Bronchial epithelial cell (primary cell): Measurements from ENCODE around the gene LIMS2. TPM values are rescaled to one million over a fixed set of nuclear protein-coding genes. Genes with fewer than 3 reads are reported as not detected.

ENCODE experiments used
- DNase-seq: peaks from one replicate; pipeline ENCODE4 v3.0.0-alpha.2; 2010; ENCODE audit warnings: low read depth
- FAIRE-seq: peaks from 2 replicates; lab custom pipeline; 2011; peaks lifted over from hg19 to GRCh38; lab: Jason Lieb, UNC
- H3K27me3 ChIP-seq: 2 replicates; pipeline ENCODE4 v1.5.1; 2011; ENCODE audit warnings: low read length; ENCODE audit not compliant: control insufficient read depth, insufficient read depth
- H3K36me3 ChIP-seq: 2 replicates; pipeline ENCODE4 v1.5.1; 2011; ENCODE audit warnings: low read length; ENCODE audit not compliant: control insufficient read depth, insufficient read depth
- H3K4me3 ChIP-seq: 2 replicates; pipeline ENCODE4 v1.5.1; 2011; ENCODE audit warnings: mild to moderate bottlenecking, low read depth, low read length, control low read depth
- total RNA-seq: library from RNA; depleted of rRNA; stranded (reverse); fragments of >200 nt; gene quantifications from 2 replicates; pipeline ENCODE4 v1.2.1, GENCODE V29; 2014
- TF ChIP-seq, protein P1 (sequence below): IDR thresholded peaks from 2 replicates; pipeline ENCODE4 v1.5.1; 2011; ENCODE audit warnings: mild to moderate bottlenecking, moderate library complexity, low read length, control low read depth, inconsistent platforms; ENCODE audit not compliant: insufficient read depth, severe bottlenecking

Gene LIMS2
- total RNA-seq, 1 donor from 2014 or later: 0.79 TPM

DNA sequence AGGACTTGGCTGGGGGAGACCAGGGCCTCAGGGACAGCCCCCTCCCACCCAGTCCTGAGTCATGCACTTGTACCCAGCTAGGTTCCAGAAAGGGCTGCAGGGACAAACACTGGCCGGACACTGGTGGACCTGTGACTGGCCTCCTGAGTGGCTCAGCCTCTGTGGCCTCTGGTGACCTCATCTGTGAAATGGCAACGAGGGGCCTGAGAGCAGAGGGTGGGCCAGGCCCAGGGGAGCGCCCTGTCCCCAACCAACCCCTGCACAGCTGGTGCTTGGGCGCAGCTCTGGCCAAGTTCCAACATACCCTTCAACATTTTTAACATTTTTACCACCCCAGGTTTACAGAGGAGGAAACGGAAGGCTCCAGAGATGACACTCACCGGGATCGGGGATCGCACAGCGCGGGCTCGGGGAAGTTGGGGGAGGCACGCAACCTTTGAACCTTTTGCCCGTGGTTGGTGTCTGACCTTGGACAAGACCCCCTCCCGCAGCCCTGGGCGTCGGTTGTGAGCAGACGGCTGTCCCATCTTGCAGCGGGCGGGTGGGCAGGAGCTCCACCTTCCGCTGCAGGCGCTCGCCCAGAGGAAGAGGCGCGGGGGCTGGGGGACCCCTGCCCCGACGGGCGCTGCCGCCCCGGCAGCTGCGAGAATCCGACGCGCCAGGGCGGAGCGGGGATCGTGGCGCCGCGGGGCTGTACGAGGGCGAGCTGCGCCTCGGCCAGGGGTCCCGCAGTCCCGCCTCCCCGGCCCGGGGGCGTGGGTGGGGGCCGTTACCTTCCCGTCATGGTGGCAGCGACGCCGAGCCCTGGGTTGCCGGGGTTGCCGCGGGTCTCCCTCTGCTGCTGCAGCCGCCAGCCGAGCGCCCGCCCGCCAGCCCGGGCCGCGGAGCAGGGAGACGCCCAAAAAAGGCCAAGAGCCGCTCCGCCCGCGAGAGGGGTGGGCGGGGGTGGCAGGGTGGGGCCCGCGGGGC lies 805 bp downstream of the LIMS2 start:
- DNase-seq (no peak), FAIRE-seq (no peak)
- H3K36me3 ChIP-seq: no peaks in the 10 kb centered on the region
- TF ChIP-seq, protein P1, sequence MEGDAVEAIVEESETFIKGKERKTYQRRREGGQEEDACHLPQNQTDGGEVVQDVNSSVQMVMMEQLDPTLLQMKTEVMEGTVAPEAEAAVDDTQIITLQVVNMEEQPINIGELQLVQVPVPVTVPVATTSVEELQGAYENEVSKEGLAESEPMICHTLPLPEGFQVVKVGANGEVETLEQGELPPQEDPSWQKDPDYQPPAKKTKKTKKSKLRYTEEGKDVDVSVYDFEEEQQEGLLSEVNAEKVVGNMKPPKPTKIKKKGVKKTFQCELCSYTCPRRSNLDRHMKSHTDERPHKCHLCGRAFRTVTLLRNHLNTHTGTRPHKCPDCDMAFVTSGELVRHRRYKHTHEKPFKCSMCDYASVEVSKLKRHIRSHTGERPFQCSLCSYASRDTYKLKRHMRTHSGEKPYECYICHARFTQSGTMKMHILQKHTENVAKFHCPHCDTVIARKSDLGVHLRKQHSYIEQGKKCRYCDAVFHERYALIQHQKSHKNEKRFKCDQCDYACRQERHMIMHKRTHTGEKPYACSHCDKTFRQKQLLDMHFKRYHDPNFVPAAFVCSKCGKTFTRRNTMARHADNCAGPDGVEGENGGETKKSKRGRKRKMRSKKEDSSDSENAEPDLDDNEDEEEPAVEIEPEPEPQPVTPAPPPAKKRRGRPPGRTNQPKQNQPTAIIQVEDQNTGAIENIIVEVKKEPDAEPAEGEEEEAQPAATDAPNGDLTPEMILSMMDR: no peak
- peak overlapping the region; percentile 25 for H3K4me3 ChIP-seq
- H3K27me3 ChIP-seq: peaks cover 32% of the 10 kb centered on the region

DNA sequence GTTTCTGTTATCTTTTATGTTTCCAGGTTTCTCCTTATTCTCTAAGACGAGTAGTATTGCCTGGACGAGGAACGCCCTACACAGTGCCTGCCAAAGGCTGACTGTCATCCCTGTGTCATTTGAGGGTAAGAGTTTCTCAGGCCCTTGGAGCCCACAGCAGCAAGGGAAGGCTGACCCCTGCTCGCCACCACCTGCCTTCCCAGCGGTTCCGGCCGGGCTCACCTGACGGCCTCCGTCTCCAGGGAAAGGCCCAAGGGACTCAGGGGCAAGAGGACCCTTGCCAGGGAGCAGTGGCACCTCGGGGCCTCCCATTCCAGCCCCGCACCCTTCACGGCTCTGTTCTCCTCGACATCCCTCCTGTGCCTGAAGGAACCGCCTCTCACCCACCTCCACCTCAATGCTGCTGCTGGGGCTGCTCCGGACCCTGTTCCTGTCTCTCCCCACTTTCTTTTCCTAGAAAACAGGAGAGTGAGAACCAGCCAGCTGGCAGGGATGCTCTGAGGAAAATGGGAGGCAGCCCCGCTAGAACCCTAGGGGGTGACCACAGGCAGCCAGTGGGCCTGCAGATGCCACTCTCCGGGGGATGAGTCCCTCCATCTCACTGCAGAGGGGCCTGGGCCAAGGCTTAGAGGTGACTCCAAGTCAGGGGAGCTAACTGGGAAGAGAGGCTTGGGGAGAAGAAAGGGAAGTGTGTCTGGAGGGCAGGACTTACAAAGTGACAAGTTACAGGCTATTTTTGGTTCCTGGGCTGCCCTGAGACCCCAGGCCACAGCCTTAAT lies 1.9 kb downstream of the LIMS2 start:
- H3K36me3 ChIP-seq: no peaks in the 10 kb centered on the region
- FAIRE-seq (no peak), DNase-seq (no peak)
- H3K4me3 ChIP-seq: no peak overlapping the region
- TF ChIP-seq, protein P1: no peak
- peaks cover 30% of the 10 kb centered on the region for H3K27me3 ChIP-seq

DNA sequence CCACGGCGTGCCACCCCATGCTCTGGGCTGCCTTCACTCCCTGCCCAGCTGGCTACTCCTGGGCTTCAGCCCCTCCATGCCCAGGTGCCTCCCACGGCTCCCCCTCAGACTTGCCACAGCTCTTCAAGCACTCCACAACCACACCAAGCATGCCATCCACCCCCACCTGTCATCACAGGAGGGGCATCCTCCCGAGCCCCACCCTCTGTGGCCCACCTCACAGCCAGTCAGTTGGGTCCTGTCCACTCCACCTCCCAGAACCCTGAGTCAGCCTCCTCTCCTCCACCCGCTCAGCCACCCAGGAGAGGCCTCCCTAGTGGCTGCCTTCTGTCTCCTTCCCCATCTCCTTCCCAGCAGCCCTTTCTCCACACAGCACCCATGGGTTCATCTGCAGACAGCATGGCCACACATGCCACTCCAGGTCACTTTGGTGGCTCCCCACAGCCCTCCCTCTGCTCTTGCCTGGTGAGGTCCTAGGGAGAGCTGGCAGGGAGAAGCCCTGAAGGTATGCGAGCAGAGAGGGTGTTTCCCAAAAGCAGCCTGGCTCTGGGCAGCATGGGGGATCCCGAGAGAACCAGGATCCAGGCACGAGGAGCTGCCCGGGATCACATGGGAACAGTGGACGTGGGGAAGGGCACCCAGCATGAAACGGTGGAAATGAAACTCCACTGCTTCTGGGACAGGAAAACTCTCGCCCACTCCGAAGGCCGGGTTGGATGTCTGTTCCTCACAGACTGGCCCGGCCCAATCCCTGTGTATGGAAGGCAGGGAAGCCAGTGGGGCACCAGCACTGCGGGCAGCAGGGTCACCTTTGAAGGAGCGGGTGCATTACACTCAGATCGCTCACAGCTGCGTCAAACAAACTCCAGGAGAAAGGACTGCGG lies 2.7 kb downstream of the LIMS2 start:
- H3K4me3 ChIP-seq: no peak overlapping the region
- peaks cover 24% of the 10 kb centered on the region for H3K27me3 ChIP-seq
- FAIRE-seq (no peak), DNase-seq (no peak)
- no peaks in the 10 kb centered on the region for H3K36me3 ChIP-seq
- TF ChIP-seq, protein P1: no peak

DNA sequence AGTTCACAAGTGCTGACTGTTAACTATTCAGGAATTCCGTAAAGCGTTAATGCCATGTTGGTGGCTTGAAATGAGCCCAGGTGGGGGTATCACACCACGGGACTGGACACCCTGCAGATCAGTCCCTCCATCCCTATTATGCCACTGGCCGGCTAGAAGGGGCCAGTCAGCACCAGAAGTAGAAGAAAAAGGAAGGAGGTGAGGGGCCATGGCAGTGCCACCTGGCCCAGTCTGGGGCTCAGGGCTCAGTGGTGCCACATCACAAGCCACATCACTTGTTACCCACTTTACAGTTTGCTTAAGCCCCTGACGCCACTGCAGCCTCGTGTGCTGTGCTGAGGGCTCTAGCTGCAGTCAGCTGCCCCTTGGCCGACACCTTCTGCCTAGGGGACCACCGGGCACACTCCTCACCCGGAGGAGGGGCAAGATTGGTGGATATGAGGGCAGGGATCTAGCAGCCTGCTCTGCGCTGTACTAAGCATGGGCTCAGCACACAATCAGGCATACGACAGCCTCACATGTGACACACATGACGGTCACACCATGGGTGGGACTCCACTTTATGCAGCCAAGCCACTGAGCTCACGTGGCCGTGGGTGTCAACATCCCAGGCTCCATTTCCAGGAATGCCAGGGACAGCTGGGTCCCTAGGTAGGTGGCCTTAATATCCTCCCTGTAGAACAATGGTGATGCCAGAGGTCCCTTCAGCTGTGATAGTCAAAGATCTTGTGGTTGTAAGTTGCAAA lies 3.6 kb downstream of the LIMS2 start:
- FAIRE-seq: no peak
- no peak for DNase-seq
- H3K27me3 ChIP-seq: peaks cover 17% of the 10 kb centered on the region

More for the DNA sequence above, 3.6 kb downstream of the LIMS2 start:
- Histone ChIP-seq H3K36me3 (no peaks in the 10 kb centered on the region), H3K4me3 (no peak overlapping the region)
- TF ChIP-seq, protein P1: no peak
